Ecto neural progenitor cell (in vitro differentiated cells): ENCODE measurements around the gene ICE1.

Experiments used
- DNase-seq: peaks from one replicate; pipeline ENCODE4 v3.0.0-alpha.2; 2018; ENCODE audit warnings: low spot score

ICE1 gene

DNA sequence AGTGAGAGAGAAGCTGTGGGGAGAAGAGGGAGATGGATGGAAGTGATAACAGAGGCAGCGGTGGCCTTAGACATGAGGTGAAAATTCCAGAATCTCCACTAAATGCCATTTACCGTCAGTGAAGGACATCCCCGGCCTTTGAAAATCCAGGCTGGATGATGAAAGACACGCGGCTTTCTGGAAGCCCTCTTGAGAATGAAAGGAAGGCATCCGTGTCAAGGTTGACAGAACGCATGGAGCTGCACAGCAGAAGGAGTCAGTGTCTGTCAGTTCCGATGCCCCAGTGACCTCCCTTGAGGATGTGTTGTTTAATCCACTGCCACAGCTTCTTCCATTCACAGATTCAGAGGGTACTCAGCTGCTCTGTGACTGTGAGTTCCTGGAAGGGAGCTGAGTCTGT is 114.9 kb downstream of the ICE1 start:
- DNase-seq = no peak

- DNase-seq = no peak
Measured at GRCh38 chr5:5539590-5539989, 117.1 kb downstream of the ICE1 start.
